ENCODE results near the gene ROBO2.

Gene ROBO2

DNA sequence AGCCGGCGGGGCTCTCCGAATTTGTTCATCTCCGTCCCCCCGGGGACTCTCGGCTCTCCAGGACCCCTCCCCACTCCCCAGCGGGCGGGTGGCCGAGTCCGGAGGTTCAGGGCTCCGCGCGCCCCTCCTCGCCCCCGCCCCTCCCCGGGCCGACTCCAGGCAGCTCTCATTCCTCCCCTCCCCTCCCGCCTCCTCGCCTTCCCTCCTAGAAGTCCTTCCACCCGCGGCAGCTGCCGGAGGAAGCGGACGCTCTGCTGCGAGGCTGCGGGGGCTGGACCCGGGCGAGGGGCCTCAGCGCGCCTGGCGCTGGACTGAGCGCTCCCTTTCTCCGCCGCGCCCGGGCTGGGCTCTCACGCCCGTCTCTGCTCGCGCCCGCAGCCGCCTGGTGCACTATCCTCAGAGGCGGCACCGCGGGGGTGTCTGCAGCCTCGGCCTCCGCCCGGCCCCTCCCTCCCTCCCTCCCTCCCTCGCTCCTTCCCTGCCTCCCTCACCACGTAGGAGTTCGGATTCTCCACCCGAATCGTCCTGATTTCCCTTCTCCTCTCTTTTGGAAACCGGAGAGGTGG, at the start of gene ROBO2:
TSS of gene ROBO2 (plus strand) at position 494 of the 566 bp plus-strand sequence. CDS start 687 bp downstream, outside the sequence.
- DNase-seq (ENCODE audit: extremely low spot score, insufficient read length, low read depth) (no peak), FAIRE-seq (no peak)

DNA sequence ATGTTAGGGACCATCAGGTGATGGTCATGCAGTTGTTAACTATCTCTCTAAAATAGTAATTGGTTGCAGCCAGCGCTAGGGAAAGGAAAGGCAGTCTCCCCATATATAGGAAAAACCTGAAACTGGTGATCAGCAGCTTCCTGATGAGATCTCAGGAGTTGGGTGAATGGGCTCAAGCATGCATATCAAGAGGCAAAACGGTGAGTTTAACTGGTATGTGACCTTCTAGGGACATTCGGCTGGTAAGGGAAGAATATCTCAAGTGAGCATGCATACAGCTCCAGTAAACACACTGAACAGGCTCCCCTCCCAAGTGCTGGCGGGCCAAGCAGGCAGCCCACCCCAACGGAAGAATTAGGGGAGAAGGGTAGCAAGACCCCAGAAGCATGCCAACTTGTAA, 49.3 kb upstream of the ROBO2 start:
- DNase-seq (ENCODE audit: extremely low spot score, insufficient read length, low read depth), result no peak
- FAIRE-seq, result no peak

GRCh38 chr3:76991165-76991564, 48.7 kb upstream of the ROBO2 start:
- FAIRE-seq, result no peak

GRCh38 chr3:76997733-76998132, 42.2 kb upstream of the ROBO2 start:
- FAIRE-seq (no peak), DNase-seq (ENCODE audit: extremely low spot score, insufficient read length, low read depth) (no peak)

More at GRCh38 chr3:76991165-76991564, 48.7 kb upstream of the ROBO2 start:
- DNase-seq (ENCODE audit: extremely low spot score, insufficient read length, low read depth), result no peak

DNA sequence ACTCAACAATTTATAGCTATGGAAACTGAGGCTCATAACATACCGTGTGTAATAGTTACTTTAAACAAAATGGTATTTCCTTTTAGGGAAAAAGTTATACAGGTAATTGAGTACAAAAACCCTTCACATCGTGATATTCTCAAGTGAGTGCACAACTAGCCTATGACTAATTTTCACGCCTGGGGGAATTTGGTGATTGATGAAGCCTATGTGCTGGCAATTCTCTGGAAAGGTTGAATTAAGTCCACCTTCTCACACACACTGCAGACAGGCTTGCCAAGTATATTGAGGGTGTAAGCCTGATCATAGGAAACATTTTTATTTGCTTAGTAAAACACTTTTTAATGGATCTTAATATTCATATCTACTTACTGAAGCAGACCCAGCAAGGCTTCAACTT, 41.3 kb upstream of the ROBO2 start:
- no peak for FAIRE-seq
- DNase-seq (ENCODE audit: extremely low spot score, insufficient read length, low read depth), result no peak

DNA sequence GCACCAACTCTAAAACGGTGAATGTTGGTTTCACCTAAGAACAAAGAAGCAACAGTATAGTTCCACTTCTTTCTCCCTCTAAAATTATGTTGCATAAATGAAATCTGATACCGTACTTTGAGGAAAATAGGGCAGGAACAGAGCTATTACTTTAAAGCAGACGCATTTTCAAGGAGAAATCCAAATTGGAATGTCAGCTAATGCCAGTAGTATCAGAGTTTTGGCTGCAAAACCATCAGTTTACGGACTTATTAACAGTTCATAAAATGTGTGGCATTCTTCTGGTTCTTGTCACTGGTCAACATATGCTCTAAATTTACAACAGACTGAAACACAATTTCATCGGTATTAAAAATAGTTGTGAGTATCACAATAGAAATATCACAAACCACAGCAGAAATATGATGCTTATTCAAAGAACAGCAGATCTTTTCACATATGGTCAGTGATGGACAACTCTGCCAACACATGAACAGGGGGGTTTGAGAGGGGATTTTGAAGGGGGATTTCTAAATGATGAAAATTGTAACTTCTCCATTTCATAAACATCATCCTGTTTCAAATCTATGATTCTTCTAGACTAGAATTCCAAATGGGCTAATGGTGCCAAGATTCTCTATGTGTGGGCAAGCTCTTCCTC, 38.7 kb upstream of the ROBO2 start:
- DNase-seq (ENCODE audit: extremely low spot score, insufficient read length, low read depth), result no peak
- no peak for FAIRE-seq

DNA sequence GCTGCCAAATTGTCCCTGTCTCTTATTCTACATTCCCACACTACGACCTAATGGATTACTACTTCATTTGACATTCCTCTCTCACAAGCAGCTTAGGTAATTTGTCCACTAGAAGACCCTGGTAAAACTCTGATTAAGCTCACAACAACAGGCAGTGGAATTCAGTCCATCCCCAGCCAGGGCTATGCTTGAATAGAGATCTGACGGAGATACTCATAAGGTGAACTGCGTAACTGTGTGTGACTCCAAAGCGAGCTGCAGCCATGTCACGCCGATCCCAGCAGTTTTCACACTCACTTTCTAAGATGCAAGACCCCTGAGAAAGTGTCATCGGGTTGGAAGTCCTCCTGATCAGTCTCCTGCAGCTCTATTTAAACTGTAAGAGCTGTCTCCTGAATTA, 25.7 kb upstream of the ROBO2 start:
- no peak for FAIRE-seq
- no peak for DNase-seq (ENCODE audit: extremely low spot score, insufficient read length, low read depth)

DNA sequence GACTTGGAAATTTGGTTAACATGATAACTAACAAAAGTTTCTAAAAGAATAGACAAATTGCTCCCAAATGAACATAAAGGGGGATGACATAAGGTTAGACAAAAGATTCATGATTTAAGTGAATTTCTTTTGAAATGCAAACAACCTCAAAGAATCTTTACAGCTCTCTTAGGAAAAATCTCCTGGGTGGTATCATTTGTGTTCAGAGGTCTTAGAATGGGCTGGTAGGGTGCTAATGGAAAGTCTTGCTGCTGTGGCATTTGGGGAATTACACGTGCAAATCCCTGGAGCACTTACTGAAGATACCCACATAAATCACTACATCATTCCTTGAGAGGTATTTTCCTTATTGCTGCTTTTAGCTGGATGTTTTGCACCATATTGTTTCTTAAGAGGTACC, 14.4 kb upstream of the ROBO2 start:
- no peak for DNase-seq (ENCODE audit: extremely low spot score, insufficient read length, low read depth)
- no peak for FAIRE-seq

DNA sequence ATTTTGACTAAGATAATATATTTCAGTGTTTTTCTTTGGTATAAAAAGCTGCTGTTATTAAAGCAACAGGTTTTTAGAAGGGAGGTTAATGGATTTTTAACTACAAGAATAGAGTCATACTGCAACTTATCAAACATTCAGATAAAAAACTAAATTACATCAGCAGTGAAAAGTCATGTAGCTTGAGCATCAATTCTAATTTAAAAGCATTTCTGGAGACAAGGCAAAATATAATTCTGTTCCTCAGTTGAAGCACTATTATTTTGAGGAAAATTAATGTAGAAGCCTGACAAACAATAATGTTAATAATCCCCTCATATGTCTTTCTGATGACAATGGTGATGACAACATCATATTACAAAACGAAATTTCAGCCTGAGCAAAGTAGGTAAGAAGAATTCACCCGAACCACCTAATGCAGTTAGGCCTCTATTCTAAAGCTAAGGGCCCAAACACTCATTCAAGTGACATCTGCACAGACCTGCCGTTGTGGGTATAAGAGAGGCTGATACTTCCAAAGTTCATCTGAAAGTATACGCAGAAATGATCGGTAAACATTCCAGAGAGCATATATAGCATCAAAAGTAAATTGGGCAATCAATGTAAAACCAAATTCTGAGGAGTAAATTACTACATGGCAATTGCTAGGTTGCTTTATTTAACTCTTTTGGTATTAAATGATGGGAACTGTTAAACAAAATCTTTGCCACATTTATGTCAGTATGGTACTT, 12.8 kb upstream of the ROBO2 start:
- no peak for FAIRE-seq
- no peak for DNase-seq (ENCODE audit: extremely low spot score, insufficient read length, low read depth)

DNA sequence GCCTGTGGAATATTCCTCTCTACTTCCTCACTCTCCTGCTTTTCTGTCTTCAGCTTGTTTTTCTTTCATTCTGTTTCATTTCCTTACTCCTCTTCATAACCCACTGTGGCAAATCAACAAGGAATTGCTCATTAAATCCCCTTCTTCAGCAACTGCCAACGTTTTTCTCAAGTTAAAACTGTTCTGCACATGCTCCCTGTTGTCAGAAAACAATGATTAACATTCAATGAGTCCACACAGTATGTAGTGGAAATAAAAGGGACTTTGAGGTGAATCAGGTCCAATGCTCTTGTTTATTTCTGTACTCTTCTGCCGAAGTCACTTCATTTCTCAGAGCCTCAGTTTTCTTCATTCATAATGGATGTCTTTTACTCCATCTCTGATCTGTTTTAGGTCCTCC, 11.9 kb upstream of the ROBO2 start:
- FAIRE-seq, result no peak
- DNase-seq (ENCODE audit: extremely low spot score, insufficient read length, low read depth), result no peak

- DNase-seq (ENCODE audit: extremely low spot score, insufficient read length, low read depth) (no peak), FAIRE-seq (no peak)
These were observed 1.4 kb upstream of the ROBO2 start for GRCh38 chr3:77038468-77038929.

- DNase-seq (ENCODE audit: extremely low spot score, insufficient read length, low read depth) (no peak), FAIRE-seq (no peak)
These were observed 831 bp upstream of the ROBO2 start for GRCh38 chr3:77038930-77039605.

DNA sequence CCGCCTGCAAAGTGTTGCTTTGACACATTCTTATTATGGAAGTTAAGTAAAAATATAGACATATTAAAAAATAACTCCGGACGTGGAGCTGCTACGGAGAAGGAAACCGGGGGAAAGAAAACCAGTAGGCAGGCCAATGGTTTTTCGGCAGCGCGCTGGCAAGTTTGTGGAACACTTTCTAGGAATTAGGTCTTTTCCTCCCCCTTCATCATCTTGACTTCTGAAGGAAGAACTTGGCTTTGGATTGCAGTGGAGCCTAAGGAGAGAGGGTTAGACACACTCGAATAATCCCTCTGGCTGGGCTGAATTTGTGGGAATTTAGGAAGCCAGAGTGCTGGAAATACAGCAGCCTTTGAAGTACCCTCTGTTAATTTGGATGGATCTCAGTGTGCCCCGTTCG, 317 bp downstream of the ROBO2 start:
- FAIRE-seq, result no peak
- no peak for DNase-seq (ENCODE audit: extremely low spot score, insufficient read length, low read depth)

DNA sequence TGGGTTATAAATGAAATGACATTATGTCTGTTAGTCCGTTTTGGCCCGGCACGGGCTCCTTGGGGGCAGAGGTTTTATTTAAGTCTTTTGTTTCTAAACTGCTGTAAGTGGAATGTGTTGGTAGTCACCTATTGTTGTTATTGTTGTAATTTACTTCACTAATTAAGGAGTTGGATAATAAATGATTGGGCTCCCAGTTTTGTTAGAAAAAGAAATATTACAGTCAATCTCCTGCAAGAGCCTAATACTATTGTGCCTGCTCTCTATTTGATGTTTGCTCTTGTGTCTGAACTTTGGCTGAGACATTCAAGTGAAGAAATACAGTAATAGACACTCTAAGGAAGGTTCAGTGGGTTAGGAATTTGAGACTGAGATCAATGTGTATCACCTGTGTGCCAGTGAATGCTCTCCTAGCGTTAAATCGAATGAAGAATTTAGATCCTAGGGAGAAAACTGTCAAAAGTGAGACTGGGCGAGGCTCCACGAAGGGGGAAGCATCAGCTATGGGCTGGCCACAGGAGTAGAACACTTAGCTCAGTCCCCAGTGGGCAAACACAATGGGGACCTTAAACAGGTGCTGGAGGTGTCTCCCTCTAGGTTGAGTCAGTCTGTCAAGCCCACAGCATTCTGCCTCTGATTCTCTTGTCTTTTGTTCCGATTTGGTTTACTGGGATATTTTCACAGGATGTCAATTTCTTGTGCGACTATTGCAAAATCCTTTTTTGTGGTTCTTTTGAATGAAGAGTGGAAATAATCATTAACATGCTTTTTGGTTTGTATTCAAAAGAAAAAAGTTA, 1.2 kb downstream of the ROBO2 start:
- DNase-seq (ENCODE audit: extremely low spot score, insufficient read length, low read depth) (no peak), FAIRE-seq (no peak)

DNA sequence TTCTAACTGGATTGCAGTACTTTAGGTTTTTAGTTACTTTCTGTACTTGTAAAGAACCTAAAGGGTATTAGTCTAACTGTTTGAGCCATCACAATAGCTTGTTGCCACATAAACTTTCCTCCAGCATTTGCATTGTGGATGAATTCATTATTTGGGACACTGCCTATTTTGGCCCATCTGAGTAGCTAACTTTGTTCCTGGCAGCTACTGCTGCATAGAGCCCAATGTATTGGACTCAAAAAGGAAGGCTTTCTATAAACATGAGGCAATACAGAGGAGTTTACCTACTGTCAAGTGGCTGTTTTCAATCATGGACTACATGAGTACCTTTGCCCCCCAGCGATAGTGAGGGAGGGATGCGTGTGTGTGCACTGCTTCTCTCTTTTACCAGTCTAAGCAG, 1.9 kb downstream of the ROBO2 start:
- no peak for FAIRE-seq
- no peak for DNase-seq (ENCODE audit: extremely low spot score, insufficient read length, low read depth)

GRCh38 chr3:77042343-77042742, 2.4 kb downstream of the ROBO2 start:
- FAIRE-seq (no peak), DNase-seq (ENCODE audit: extremely low spot score, insufficient read length, low read depth) (no peak)

DNA sequence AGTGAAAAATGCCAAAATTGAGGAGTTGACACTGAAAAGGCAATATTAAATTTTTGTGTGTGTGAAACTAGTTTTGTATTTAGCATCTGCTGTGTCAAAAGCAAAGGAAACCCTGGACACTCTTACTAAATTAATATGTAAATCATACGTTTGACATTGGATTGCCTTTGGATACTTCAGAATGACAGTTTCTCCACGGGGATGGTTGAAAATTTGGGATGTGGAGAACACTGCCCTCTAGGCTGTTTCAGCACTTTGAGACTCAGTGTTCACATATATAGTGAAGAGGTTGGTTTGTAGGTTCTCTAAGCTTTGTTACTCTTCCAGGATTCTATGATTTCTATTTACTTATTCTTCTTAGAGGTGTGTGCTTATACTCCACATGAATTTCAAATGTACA, 3.0 kb downstream of the ROBO2 start:
- DNase-seq (ENCODE audit: extremely low spot score, insufficient read length, low read depth) (no peak), FAIRE-seq (no peak)

- no peak for FAIRE-seq
These were observed 5.8 kb downstream of the ROBO2 start for GRCh38 chr3:77045686-77046085.

GRCh38 chr3:77048186-77048585, 8.3 kb downstream of the ROBO2 start:
- no peak for FAIRE-seq
- no peak for DNase-seq (ENCODE audit: extremely low spot score, insufficient read length, low read depth)

More at GRCh38 chr3:77045686-77046085, 5.8 kb downstream of the ROBO2 start:
- no peak for DNase-seq (ENCODE audit: extremely low spot score, insufficient read length, low read depth)

- FAIRE-seq (no peak), DNase-seq (ENCODE audit: extremely low spot score, insufficient read length, low read depth) (no peak)
These were observed 11.7 kb downstream of the ROBO2 start for GRCh38 chr3:77051591-77051990.
